Activated CD4-positive, alpha-beta T cell treated with anti-CD3 and anti-CD28 coated beads, Interleukin-2, amount 10 ng/mL, durations not matched to agents 7 days and 5 days (primary cell): ENCODE results near the gene KCNK13. TPM values are rescaled to one million over a fixed set of nuclear protein-coding genes. Genes with fewer than 3 reads are reported as not detected.
"Not testable (repeated sequence)": the region's sequence is repeated elsewhere in the genome, so short reads cannot be mapped to it uniquely, and the experiment has no call there.

Source experiments
- CTCF ChIA-PET: fragments of 350-600 bp; sonication (Branson Sonifier 250); formaldehyde crosslinking; loops from one replicate; lab custom pipeline; 2021; ENCODE audit warnings: antibody characterized with exemption; lab: Charles Lee
- POLR2A ChIA-PET: fragments of 350-600 bp; sonication (Branson Sonifier 250); formaldehyde crosslinking; loops from one replicate; lab custom pipeline; 2021; ENCODE audit warnings: antibody characterized with exemption; lab: Charles Lee
- DNase-seq: peaks from one replicate; pipeline ENCODE4 v3.0.0-alpha.2; 2020
- H3K27ac Mint-ChIP-seq: one replicate; pipeline ENCODE4 v1.8.0; 2021; ENCODE audit warnings: mild to moderate bottlenecking, moderate library complexity, mixed read lengths
- H3K27me3 Mint-ChIP-seq: one replicate; pipeline ENCODE4 v1.8.0; 2021; ENCODE audit warnings: mixed read lengths
- H3K36me3 Mint-ChIP-seq: one replicate; pipeline ENCODE4 v1.8.0; 2021; ENCODE audit warnings: low read depth, mixed read lengths
- H3K4me1 Mint-ChIP-seq: one replicate; pipeline ENCODE4 v1.8.0; 2021; ENCODE audit warnings: mixed read lengths
- H3K4me3 Mint-ChIP-seq: one replicate; pipeline ENCODE4 v1.8.0; 2021; ENCODE audit warnings: mild to moderate bottlenecking, moderate library complexity, mixed read lengths
- H3K9me3 Mint-ChIP-seq: one replicate; pipeline ENCODE4 v1.8.0; 2021; ENCODE audit warnings: mixed read lengths
- total RNA-seq, 2 experiments: library from RNA; stranded (reverse); gene quantifications; one replicate each; pipeline ENCODE4 v1.2.3, GENCODE V29; 2021

KCNK13 gene
- not detected for total RNA-seq

DNA sequence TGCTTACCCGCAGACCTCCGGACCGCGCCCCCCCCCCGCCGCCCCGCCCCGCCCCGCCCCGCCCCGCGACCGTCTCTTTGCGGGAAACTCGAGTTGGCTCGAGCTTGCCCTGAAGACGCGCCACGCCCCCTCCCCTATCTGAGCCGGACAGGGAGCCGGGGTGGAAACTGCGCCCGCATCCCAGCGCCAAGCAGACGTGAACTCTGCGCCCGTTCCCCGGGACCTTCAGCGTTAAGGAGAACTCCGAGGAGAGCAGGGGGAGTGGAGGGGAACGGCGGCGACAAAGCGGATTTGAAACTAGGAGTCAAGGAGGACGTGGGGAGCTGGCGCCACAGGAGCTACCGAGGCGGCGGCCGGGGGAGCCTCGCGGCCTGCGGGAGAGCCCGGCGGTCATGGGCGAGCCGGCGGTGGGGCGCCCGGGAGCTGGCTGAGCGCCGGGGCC is at the start of gene KCNK13:
Gene KCNK13 (plus strand): TSS at position 310 of the 442 bp plus-strand sequence. CDS start 212 bp downstream, outside the sequence.
- CTCF ChIA-PET, result no interaction called here
- peaks cover 24% of the 10 kb centered on the region for H3K4me1 Mint-ChIP-seq
- peak; percentile 16 for DNase-seq
- H3K27me3 Mint-ChIP-seq, result peaks cover 67% of the 10 kb centered on the region
- no peaks in the 10 kb centered on the region for H3K9me3 Mint-ChIP-seq
- POLR2A ChIA-PET, result no interaction called here
- H3K27ac Mint-ChIP-seq, result no peak within 1 kb of the TSS
- peak within 1 kb of the TSS; percentile 65 for H3K4me3 Mint-ChIP-seq
- H3K36me3 Mint-ChIP-seq, result no peaks in the 10 kb centered on the region

GRCh38 chr14:90017371-90017770 is 44.4 kb upstream of the KCNK13 start:
- Mint-ChIP-seq H3K9me3 (peaks cover 8% of the 10 kb centered on the region), H3K27ac (no peak overlapping the region), H3K4me3 (no peak overlapping the region), H3K36me3 (peaks cover 72% of the 10 kb centered on the region), H3K4me1 (peaks cover 5% of the 10 kb centered on the region), H3K27me3 (no peaks in the 10 kb centered on the region)
- ChIA-PET CTCF (interaction anchor here (0.7 to 0.8 kb wide), 2 partner anchors 11 to 122 kb away, joined by 3 read pairs; no protein-coding TSS in a partner anchor), POLR2A (no interaction called here)
- DNase-seq, result no peak

GRCh38 chr14:90019824-90020523 is 41.8 kb upstream of the KCNK13 start:
- peaks cover 76% of the 10 kb centered on the region for H3K36me3 Mint-ChIP-seq
- no peaks in the 10 kb centered on the region for H3K9me3 Mint-ChIP-seq
- no peak for DNase-seq
- POLR2A ChIA-PET, result no interaction called here
- CTCF ChIA-PET, result no interaction called here
- H3K4me3 Mint-ChIP-seq, result no peak overlapping the region
- H3K27me3 Mint-ChIP-seq, result no peaks in the 10 kb centered on the region
- H3K27ac Mint-ChIP-seq, result peak overlapping the region; percentile 42
- H3K4me1 Mint-ChIP-seq, result peaks cover 5% of the 10 kb centered on the region

- ChIA-PET POLR2A (no interaction called here), CTCF (no interaction called here)
- no peaks in the 10 kb centered on the region for H3K9me3 Mint-ChIP-seq
- no peak overlapping the region for H3K27ac Mint-ChIP-seq
- no peak overlapping the region for H3K4me3 Mint-ChIP-seq
- no peaks in the 10 kb centered on the region for H3K27me3 Mint-ChIP-seq
- H3K36me3 Mint-ChIP-seq, result peaks cover 62% of the 10 kb centered on the region
- DNase-seq, result no peak
- peaks cover 5% of the 10 kb centered on the region for H3K4me1 Mint-ChIP-seq
Measured at GRCh38 chr14:90023176-90023896, 38.5 kb upstream of the KCNK13 start.

DNA sequence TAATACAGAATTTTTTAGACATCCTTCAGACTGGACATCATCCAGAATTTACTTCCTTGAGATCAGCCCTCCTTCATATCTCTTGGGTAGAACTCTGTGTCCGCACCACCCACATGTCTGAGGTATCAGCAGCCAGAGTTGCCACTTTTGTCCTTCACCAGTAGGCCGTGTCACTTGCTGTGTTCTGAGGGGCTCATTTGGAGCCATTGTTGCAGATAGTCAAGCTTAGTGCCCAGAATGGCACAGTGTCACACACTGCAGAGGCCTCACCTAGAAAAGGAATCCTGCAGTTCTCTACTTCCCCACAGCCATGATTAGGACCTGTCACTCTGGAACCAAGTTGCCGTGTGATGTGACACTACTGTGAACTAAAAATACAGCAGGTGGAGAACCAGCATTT is 36.9 kb upstream of the KCNK13 start:
- POLR2A ChIA-PET, result no interaction called here
- Mint-ChIP-seq H3K27ac (no peak overlapping the region), H3K4me1 (peaks cover 2% of the 10 kb centered on the region), H3K9me3 (no peaks in the 10 kb centered on the region), H3K4me3 (no peak overlapping the region), H3K27me3 (no peaks in the 10 kb centered on the region), H3K36me3 (peaks cover 53% of the 10 kb centered on the region)
- CTCF ChIA-PET, result no interaction called here
- DNase-seq, result no peak

- CTCF ChIA-PET, H3K4me1 Mint-ChIP-seq, H3K9me3 Mint-ChIP-seq, POLR2A ChIA-PET, DNase-seq, H3K27me3 Mint-ChIP-seq, H3K27ac Mint-ChIP-seq, H3K4me3 Mint-ChIP-seq: not testable (repeated sequence)
- H3K36me3 Mint-ChIP-seq, result peaks cover 44% of the 10 kb centered on the region
Measured at GRCh38 chr14:90026608-90027007, 35.2 kb upstream of the KCNK13 start.

DNA sequence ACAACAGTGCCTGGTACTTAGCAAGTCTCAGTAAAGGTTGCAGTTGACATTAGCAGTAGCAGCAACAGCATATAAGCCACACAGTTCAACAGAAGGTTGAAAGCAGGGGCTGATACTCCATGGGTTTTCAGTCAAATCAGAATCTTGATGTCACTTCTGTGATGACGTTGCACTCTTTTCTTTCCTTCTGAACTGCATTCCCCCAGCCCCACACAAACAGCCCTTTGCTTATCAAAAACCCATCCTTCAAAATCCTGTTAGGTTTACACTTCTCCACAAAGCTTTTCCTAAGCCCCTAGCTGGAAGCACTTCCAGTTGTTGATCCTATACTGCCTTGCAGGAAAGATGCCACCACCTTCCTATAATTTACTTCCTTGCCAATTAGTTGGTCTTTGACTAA is 34.0 kb upstream of the KCNK13 start:
- no peak for DNase-seq
- CTCF ChIA-PET, result interaction anchor here (0.9 kb wide), 1 partner anchor 10 kb away, joined by 3 read pairs; no protein-coding TSS in a partner anchor
- Mint-ChIP-seq H3K4me3 (no peak overlapping the region), H3K4me1 (no peaks in the 10 kb centered on the region), H3K9me3 (no peaks in the 10 kb centered on the region), H3K36me3 (peaks cover 45% of the 10 kb centered on the region), H3K27me3 (no peaks in the 10 kb centered on the region), H3K27ac (no peak overlapping the region)
- POLR2A ChIA-PET, result no interaction called here

- Mint-ChIP-seq H3K36me3 (peaks cover 49% of the 10 kb centered on the region), H3K4me3 (no peak overlapping the region), H3K9me3 (no peaks in the 10 kb centered on the region), H3K27me3 (no peaks in the 10 kb centered on the region), H3K27ac (no peak overlapping the region), H3K4me1 (no peaks in the 10 kb centered on the region)
- ChIA-PET POLR2A (no interaction called here), CTCF (no interaction called here)
- no peak for DNase-seq
Measured at GRCh38 chr14:90034156-90034555, 27.6 kb upstream of the KCNK13 start.

DNA sequence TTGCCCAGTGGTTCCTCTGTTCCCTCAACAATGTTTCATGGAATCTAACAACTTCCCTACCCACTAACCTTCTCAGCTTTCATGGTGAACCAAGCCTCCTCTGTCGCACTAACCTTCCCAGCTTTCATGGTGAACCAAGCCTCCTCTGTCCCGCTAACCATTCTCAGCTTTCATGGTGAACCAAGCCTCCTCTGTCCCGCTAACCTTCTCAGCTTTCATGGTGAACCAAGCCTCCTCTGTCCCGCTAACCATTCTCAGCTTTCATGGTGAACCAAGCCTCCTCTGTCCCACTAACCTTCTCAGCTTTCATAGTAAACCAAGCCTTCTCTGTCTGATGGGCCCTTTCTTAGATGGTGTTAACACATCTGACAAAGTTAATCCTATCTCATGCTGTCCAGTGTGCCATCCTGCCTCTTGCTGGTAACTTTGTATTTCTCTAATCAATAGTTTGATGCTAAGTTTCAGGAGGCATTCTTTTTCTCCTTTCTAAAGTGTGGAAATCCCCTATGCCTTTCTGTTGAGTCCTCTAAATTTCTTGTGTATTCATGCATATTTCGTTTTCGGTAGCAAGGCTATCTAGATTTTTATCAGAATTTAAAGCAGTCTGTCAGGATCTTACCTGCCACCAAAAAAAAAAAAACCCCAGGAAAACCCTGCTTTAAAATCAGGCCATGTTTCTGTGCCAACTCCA is 26.8 kb upstream of the KCNK13 start:
- DNase-seq, result no peak
- ChIA-PET CTCF (no interaction called here), POLR2A (no interaction called here)
- Mint-ChIP-seq H3K9me3 (no peaks in the 10 kb centered on the region), H3K27me3 (no peaks in the 10 kb centered on the region), H3K4me1 (no peaks in the 10 kb centered on the region), H3K36me3 (peaks cover 56% of the 10 kb centered on the region), H3K4me3 (no peak overlapping the region), H3K27ac (peak overlapping the region; percentile 32)

DNA sequence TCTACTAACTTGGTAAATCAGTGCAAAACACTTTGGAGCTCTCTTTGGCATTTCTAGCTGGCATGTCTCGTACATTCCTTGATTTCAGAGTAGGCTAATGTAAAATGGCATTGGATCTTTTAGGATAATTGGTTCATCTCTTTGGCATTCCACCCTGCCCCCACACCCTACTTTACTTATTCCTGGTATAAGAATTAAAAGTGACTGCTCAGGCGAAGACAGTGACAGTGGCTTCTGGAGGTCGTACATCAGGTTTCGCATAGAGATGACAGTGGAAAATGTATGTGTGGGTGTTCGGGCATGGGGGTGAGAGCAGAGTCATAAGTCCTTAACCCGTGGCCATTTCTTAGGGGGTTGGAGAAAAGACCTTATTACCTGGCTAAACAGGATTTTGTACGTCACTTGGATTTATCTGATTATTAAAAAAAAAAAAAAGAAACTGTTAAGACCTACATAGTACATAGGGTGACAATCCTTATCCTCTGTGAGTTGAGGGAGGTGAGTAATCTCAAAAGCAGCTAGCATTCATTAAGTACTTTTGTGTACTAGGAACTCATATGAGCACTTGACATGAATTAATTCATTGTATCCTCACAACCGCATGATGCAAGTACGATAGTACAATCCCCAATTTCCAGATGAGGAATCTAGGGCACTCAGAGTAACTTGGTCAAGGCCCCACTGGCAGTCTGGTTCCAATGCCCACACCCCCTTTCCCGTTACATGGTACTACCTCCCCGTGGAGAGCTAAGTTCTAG is 22.4 kb upstream of the KCNK13 start:
- POLR2A ChIA-PET, result no interaction called here

GRCh38 chr14:90040411-90040810 is 21.4 kb upstream of the KCNK13 start:
- no peaks in the 10 kb centered on the region for H3K27me3 Mint-ChIP-seq
- ChIA-PET CTCF (interaction anchor here (1.5 kb wide), 1 partner anchor 16 kb away, joined by 3 read pairs; no protein-coding TSS in a partner anchor), POLR2A (no interaction called here)
- no peak for DNase-seq
- H3K36me3 Mint-ChIP-seq, result peaks cover 47% of the 10 kb centered on the region
- no peaks in the 10 kb centered on the region for H3K4me1 Mint-ChIP-seq
- no peak overlapping the region for H3K27ac Mint-ChIP-seq
- H3K4me3 Mint-ChIP-seq, result no peak overlapping the region
- no peaks in the 10 kb centered on the region for H3K9me3 Mint-ChIP-seq

More for the DNA sequence above, 22.4 kb upstream of the KCNK13 start:
- Mint-ChIP-seq H3K27ac (no peak overlapping the region), H3K36me3 (peaks cover 50% of the 10 kb centered on the region), H3K4me3 (no peak overlapping the region), H3K4me1 (no peaks in the 10 kb centered on the region), H3K27me3 (no peaks in the 10 kb centered on the region), H3K9me3 (no peaks in the 10 kb centered on the region)
- DNase-seq, result no peak
- CTCF ChIA-PET, result interaction anchor here (1.5 kb wide), 1 partner anchor 17 kb away, joined by 3 read pairs; no protein-coding TSS in a partner anchor

DNA sequence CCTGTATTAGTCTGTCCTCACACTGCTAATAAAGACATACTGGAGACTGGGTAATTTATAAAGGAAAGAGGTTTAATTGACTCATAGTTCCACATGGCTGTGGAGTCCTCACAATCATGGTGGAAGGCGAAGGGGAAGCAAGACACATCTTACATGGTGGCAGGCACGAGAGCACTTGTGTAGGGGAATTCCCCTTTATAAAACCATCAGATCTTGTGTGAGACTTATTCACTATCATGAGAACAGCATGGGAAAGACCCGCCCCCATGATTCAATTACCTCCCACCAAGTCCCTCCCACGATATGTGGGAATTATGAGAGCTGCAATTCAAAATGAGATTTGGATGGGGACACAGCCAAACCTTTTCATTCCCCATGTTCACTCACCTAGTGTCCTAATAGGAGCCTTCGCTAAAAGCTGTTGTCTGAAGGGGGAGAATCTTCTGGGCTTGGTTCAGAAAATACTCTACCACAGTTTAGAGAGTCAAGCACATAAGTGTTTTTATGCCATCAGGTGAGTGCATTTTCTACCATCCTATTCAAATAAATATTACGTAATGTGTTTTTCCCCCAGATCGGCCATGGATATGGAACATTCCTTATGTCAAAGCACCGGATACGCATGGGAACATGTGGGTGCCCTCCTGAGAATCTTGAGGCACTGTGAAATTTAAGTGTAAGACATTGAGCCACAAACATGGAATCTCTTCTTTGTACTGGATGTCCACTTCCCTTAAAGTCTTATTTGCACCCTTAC is 19.1 kb upstream of the KCNK13 start:
- peaks cover 33% of the 10 kb centered on the region for H3K36me3 Mint-ChIP-seq
- ChIA-PET POLR2A (no interaction called here), CTCF (no interaction called here)
- H3K4me3 Mint-ChIP-seq, result no peak overlapping the region
- H3K4me1 Mint-ChIP-seq, result no peaks in the 10 kb centered on the region
- no peaks in the 10 kb centered on the region for H3K9me3 Mint-ChIP-seq
- H3K27me3 Mint-ChIP-seq, result no peaks in the 10 kb centered on the region
- no peak overlapping the region for H3K27ac Mint-ChIP-seq
- no peak for DNase-seq
